ENCODE measurements around the gene MOB3A. TPM values are rescaled to one million over a fixed set of nuclear protein-coding genes. Genes with fewer than 3 reads are reported as not detected.

The MOB3A gene
- total RNA-seq, 2 donors from 2014 or later, result 11.7 to 22.1 TPM

GRCh38 chr19:2064395-2064787, 31.7 kb downstream of the MOB3A start:
- TF ChIP-seq CTCF (IDR thresholded peaks at IDR 0.05), result no peak
- TF ChIP-seq POLR2A (IDR thresholded peaks at IDR 0.05), result no peak
- H3K4me1 ChIP-seq, result peaks cover 31% of the 10 kb centered on the region
- DNase-seq, result no peak
- H3K27ac ChIP-seq, result peak overlapping the region in 1 of 4 donors; percentile 64
- no peaks in the 10 kb centered on the region for H3K27me3 ChIP-seq
- H3K4me3 ChIP-seq, result no peak overlapping the region
- WGBS, 2 donors, result 75 to 80% methylated on average over 8 to 13 of the region's 13 CpGs
- no peaks in the 10 kb centered on the region for H3K9me3 ChIP-seq
- no peaks in the 10 kb centered on the region for H3K36me3 ChIP-seq (replicated peaks in 1 of 2; ENCODE audit: insufficient read depth in 1 of 2, low read depth in 2 of 2)
- intact Hi-C loops (cut with DNase I), result no loop called here
- ATAC-seq, result no peak

- no peaks in the 10 kb centered on the region for H3K27me3 ChIP-seq
- ATAC-seq (no peak), DNase-seq (no peak)
- intact Hi-C loops (cut with DNase I), result no loop called here
- no peak for TF ChIP-seq CTCF (IDR thresholded peaks at IDR 0.05)
- TF ChIP-seq POLR2A (IDR thresholded peaks at IDR 0.05), result no peak
- no peaks in the 10 kb centered on the region for H3K9me3 ChIP-seq
- H3K36me3 ChIP-seq (replicated peaks in 1 of 2; ENCODE audit: insufficient read depth in 1 of 2, low read depth in 2 of 2), result no peaks in the 10 kb centered on the region
- H3K27ac ChIP-seq, result no peak overlapping the region
- peaks cover 32% of the 10 kb centered on the region for H3K4me1 ChIP-seq
- no peak overlapping the region for H3K4me3 ChIP-seq
- WGBS, 2 donors, result 84 to 87% methylated on average over 8 of the region's 8 CpGs
These were observed 32.3 kb downstream of the MOB3A start for GRCh38 chr19:2063824-2064223.

GRCh38 chr19:2062770-2063169, 33.4 kb downstream of the MOB3A start:
- 92 to 94% methylated on average over 9 of the region's 9 CpGs for WGBS, 2 donors
- intact Hi-C loops (cut with DNase I), result no loop called here

GRCh38 chr19:2062389-2062729, 33.8 kb downstream of the MOB3A start:
- WGBS, 2 donors, result 70 to 96% methylated on average over 5 to 9 of the region's 10 CpGs
- intact Hi-C loops (cut with DNase I), result no loop called here
- Histone ChIP-seq H3K9me3 (no peaks in the 10 kb centered on the region), H3K27ac (peak overlapping the region; percentile 12 to 100 (median 96)), H3K4me1 (peaks cover 44% of the 10 kb centered on the region), H3K27me3 (no peaks in the 10 kb centered on the region), H3K4me3 (no peak overlapping the region), H3K36me3 (replicated peaks in 1 of 2; ENCODE audit: insufficient read depth in 1 of 2, low read depth in 2 of 2) (no peaks in the 10 kb centered on the region)
- TF ChIP-seq CTCF (IDR thresholded peaks at IDR 0.05), result no peak
- TF ChIP-seq POLR2A (IDR thresholded peaks at IDR 0.05), result no peak
- no peak for ATAC-seq
- no peak for DNase-seq

More at GRCh38 chr19:2062770-2063169, 33.4 kb downstream of the MOB3A start:
- H3K4me1 ChIP-seq, result peaks cover 40% of the 10 kb centered on the region
- ATAC-seq (no peak), DNase-seq (no peak)
- no peaks in the 10 kb centered on the region for H3K36me3 ChIP-seq (replicated peaks in 1 of 2; ENCODE audit: insufficient read depth in 1 of 2, low read depth in 2 of 2)
- H3K9me3 ChIP-seq, result no peaks in the 10 kb centered on the region
- H3K4me3 ChIP-seq, result no peak overlapping the region
- TF ChIP-seq CTCF (IDR thresholded peaks at IDR 0.05) (no peak), POLR2A (IDR thresholded peaks at IDR 0.05) (no peak)
- peak overlapping the region in 1 of 4 donors; percentile 100 for H3K27ac ChIP-seq
- H3K27me3 ChIP-seq, result no peaks in the 10 kb centered on the region

All from body of pancreas (tissue), 4 donors.